Chondrocyte (in vitro differentiated cells): Measurements from ENCODE around the gene TCAIM. TPM values are rescaled to one million over a fixed set of nuclear protein-coding genes. Genes with fewer than 3 reads are reported as not detected.

ENCODE experiments used
- DNase-seq: peaks from one replicate; pipeline ENCODE4 v3.0.0; 2021; ENCODE audit warnings: mixed read lengths, low spot score
- H3K27ac Mint-ChIP-seq: one replicate; pipeline ENCODE4 v1.8.0; 2021; ENCODE audit warnings: mild to moderate bottlenecking, moderate library complexity, mixed read lengths; ENCODE audit not compliant: unreplicated experiment
- H3K27me3 Mint-ChIP-seq: 2 replicates; pipeline ENCODE4 v1.8.0; 2021; ENCODE audit warnings: low read depth, mixed read lengths
- H3K36me3 Mint-ChIP-seq: 2 replicates; pipeline ENCODE4 v1.8.0; 2021; ENCODE audit warnings: low read depth, mixed read lengths
- H3K4me1 Mint-ChIP-seq: 2 replicates; pipeline ENCODE4 v1.8.0; 2021; ENCODE audit warnings: low read depth, mild to moderate bottlenecking, mixed read lengths
- H3K4me3 Mint-ChIP-seq: one replicate; pipeline ENCODE4 v1.8.0; 2021; ENCODE audit warnings: mild to moderate bottlenecking, moderate library complexity, mixed read lengths; ENCODE audit not compliant: unreplicated experiment
- H3K9me3 Mint-ChIP-seq: 2 replicates; pipeline ENCODE4 v1.8.0; 2021; ENCODE audit warnings: low read depth, mixed read lengths
- total RNA-seq: library from RNA; stranded (reverse); gene quantifications from 3 replicates; pipeline ENCODE4 v1.2.1, GENCODE V29; 2021
- TF ChIP-seq, protein P1 (sequence below): fragments of 200-600 bp; sonication (generic); IDR thresholded peaks from 2 replicates; pipeline ENCODE4 v1.5.0; 2021; ENCODE audit warnings: antibody characterized with exemption, mild to moderate bottlenecking, moderate library complexity

The TCAIM gene
- total RNA-seq, 1 donor from 2014 or later = 24.1 TPM

DNA sequence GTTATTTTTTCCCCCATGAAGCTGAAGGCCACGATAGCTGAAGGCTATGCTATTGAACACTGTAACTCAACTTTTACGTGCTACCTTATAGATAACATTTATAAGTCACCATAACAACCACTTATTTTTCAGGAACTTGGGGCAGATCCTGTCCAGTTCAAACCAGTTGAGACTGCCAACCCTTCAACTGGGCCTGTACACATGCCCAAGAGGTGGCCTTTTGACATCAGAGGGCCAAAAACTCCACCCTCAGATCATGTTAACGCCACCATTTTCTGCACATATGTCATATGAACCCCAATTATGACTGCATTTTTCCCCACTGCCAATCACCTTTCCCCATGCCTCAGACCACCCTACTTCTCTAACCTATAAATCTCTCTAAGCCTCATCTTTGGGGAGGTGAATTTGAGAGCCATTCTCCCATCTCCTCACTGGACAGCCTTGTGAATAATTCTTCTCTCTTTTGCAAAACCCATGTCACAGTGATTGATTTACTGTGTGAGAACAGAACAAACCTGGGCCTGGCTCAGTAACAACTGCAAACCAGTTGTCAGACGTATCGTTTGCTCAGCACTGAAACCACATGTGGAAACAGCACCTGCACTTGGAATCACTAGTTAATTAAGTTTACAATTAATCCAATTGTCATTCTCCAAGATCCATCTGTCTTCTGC is 96.4 kb downstream of the TCAIM start:
- DNase-seq = no peak
- H3K27me3 Mint-ChIP-seq = no peaks in the 10 kb centered on the region
- no peaks in the 10 kb centered on the region for H3K4me1 Mint-ChIP-seq
- TF ChIP-seq, protein P1, sequence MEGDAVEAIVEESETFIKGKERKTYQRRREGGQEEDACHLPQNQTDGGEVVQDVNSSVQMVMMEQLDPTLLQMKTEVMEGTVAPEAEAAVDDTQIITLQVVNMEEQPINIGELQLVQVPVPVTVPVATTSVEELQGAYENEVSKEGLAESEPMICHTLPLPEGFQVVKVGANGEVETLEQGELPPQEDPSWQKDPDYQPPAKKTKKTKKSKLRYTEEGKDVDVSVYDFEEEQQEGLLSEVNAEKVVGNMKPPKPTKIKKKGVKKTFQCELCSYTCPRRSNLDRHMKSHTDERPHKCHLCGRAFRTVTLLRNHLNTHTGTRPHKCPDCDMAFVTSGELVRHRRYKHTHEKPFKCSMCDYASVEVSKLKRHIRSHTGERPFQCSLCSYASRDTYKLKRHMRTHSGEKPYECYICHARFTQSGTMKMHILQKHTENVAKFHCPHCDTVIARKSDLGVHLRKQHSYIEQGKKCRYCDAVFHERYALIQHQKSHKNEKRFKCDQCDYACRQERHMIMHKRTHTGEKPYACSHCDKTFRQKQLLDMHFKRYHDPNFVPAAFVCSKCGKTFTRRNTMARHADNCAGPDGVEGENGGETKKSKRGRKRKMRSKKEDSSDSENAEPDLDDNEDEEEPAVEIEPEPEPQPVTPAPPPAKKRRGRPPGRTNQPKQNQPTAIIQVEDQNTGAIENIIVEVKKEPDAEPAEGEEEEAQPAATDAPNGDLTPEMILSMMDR = no peak
- H3K4me3 Mint-ChIP-seq = no peak overlapping the region
- no peaks in the 10 kb centered on the region for H3K36me3 Mint-ChIP-seq
- no peaks in the 10 kb centered on the region for H3K9me3 Mint-ChIP-seq
- H3K27ac Mint-ChIP-seq = no peak overlapping the region

DNA sequence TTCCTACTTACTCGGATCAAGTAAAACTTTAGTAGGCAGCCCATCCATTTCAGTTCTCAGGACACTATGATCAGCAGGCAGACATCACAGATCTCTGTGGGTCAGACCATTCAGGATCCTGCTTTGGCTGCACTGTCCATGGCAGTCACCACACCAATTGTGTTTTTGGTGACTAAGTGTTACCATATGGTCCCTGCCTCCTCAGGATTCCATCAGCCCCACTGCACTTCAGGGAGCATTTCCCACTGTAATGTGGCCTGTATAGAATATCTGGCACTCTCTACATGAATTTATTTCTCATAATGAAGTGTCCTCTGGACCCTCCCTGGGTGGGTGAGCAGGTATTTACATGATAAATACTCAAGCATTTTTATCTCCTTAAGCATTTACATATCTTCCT is 97.6 kb downstream of the TCAIM start:
- TF ChIP-seq, protein P1 = no peak
- DNase-seq = no peak
- Mint-ChIP-seq H3K9me3 (no peaks in the 10 kb centered on the region), H3K4me1 (no peaks in the 10 kb centered on the region), H3K27me3 (no peaks in the 10 kb centered on the region), H3K27ac (no peak overlapping the region), H3K4me3 (no peak overlapping the region), H3K36me3 (no peaks in the 10 kb centered on the region)

DNA sequence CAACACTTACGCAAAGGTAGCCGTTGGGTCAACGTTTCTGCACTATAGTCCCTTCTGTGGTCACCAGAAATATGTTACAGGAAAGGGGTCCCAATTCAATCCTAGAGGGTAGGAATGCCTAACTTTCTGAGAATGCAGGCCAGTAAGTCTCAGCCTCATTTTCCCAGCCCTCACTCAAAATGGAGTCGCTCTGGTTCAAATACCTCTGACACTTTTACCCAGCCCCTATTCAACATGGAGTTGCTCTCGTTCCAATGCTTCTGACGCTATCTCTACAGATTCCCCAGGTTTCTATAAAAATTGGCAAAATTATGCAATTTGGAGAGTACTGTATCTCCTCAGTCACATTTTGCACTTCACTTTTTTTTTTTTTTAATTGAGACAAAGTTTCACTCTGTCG is 99.2 kb downstream of the TCAIM start:
- Mint-ChIP-seq H3K27ac (no peak overlapping the region), H3K4me1 (no peaks in the 10 kb centered on the region)

DNA sequence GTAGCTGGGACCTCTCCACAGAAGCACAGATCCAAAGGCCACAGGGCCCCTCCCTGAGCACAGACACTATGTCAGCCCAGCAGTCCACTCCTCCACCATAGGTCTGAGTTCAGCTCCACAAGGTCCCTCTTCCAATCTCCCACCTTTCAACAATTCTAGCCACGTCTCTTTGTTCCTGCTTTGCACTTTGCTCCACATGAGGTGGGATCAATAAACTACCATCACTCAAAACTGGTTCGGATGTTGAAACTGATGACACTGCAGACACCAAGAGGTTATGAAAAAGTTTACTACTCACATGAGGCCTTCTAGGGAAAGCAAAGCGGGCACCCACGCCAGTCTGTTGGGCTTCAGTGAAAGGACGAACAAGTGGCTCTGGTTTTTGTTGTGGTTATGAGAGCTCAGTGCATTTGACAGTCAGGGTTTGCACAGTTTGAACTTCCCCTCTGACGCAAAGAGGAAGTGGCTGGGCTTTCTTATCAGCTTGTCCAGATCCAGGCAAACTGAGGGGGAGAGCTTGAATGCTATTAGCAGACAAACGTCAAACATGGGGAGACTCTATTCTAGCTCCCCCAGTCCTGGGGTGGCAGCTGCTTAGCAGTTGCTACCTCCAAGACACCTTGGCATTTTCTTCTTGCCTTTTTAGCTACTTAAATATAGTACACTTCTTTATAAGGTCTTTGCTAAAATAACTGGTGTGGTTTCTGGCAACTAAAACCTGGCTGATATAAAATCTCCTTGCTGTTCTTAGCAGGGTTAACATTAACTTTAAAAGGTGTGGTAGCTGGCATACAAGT is 101.1 kb downstream of the TCAIM start:
- H3K27me3 Mint-ChIP-seq = no peaks in the 10 kb centered on the region
- DNase-seq = no peak
- TF ChIP-seq, protein P1 = no peak
- H3K9me3 Mint-ChIP-seq = no peaks in the 10 kb centered on the region
- no peaks in the 10 kb centered on the region for H3K4me1 Mint-ChIP-seq
- no peak overlapping the region for H3K27ac Mint-ChIP-seq
- no peak overlapping the region for H3K4me3 Mint-ChIP-seq
- peaks cover 11% of the 10 kb centered on the region for H3K36me3 Mint-ChIP-seq

More for the DNA sequence above, 99.2 kb downstream of the TCAIM start:
- no peaks in the 10 kb centered on the region for H3K9me3 Mint-ChIP-seq
- no peak for DNase-seq
- no peak overlapping the region for H3K4me3 Mint-ChIP-seq
- peaks cover 4% of the 10 kb centered on the region for H3K36me3 Mint-ChIP-seq
- TF ChIP-seq, protein P1 = no peak
- H3K27me3 Mint-ChIP-seq = no peaks in the 10 kb centered on the region

DNA sequence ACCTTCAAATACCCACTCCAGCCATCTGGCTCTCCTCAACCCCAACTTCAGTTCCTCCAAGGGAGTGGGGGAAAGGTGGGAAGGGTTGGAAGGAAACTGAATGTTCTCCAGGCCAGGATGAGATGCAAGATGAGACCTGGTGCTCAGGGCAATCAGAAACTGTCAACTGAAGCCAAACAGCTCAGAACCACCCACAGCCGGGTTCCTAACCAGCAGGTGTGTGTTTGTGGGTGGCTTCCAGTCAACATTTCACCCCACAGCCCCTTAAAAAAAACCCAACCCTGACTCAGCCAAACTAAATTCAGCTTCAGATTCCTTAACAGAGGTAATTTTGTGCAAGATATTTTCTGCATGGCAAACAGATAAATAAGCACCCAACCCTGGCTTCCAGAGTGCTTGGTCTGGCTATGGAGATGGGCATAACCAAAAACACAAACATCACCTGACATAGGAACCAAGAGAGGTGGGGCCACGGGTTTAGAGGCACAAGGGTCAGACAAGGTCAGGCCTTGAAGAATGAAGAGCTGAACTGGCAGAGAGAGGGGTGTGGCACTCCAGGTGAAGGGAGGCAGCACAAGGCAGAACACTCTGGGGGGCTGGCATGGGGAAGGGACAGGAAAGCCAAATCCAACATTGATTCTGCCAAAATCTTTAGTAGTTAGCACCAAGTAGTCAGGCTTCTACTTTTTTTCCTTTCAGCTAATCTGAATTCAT is 104.2 kb downstream of the TCAIM start:
- Mint-ChIP-seq H3K27ac (no peak overlapping the region), H3K36me3 (peaks cover 34% of the 10 kb centered on the region), H3K4me3 (no peak overlapping the region), H3K4me1 (no peaks in the 10 kb centered on the region), H3K9me3 (peaks cover 12% of the 10 kb centered on the region), H3K27me3 (no peaks in the 10 kb centered on the region)
- TF ChIP-seq, protein P1 = no peak
- no peak for DNase-seq
